Activated naive CD8-positive, alpha-beta T cell treated with anti-CD3 and anti-CD28 coated beads, Interleukin-2, amount 10 ng/mL, durations not matched to agents 7 days and 5 days (primary cell): ENCODE results near the gene CACNA1C. TPM values are rescaled to one million over a fixed set of nuclear protein-coding genes. Genes with fewer than 3 reads are reported as not detected.

Experiments
- ATAC-seq: fragments of 150-1000 bp; cut with Tn5 transposase; one replicate; pipeline ENCODE4 v1.10.0; 2021; ENCODE audit warnings: low read depth, moderate library complexity
- POLR2A ChIA-PET: fragments of 350-600 bp; sonication (Branson Sonifier 250); formaldehyde crosslinking; loops from one replicate; lab custom pipeline; 2021; ENCODE audit warnings: antibody characterized with exemption; lab: Charles Lee
- DNase-seq: peaks from one replicate; pipeline ENCODE4 v3.0.0; 2021
- H3K27ac Mint-ChIP-seq: one replicate; pipeline ENCODE4 v1.8.0; 2022; ENCODE audit warnings: mild to moderate bottlenecking, mixed read lengths
- H3K27me3 Mint-ChIP-seq: one replicate; pipeline ENCODE4 v1.8.0; 2022; ENCODE audit warnings: mild to moderate bottlenecking, moderate library complexity, mixed read lengths
- H3K36me3 Mint-ChIP-seq: one replicate; pipeline ENCODE4 v1.8.0; 2021; ENCODE audit warnings: mild to moderate bottlenecking, mixed read lengths
- H3K4me1 Mint-ChIP-seq: one replicate; pipeline ENCODE4 v1.8.0; 2021; ENCODE audit warnings: mixed read lengths
- H3K4me3 Mint-ChIP-seq: one replicate; pipeline ENCODE4 v1.8.0; 2022; ENCODE audit warnings: mild to moderate bottlenecking, moderate library complexity, mixed read lengths
- H3K9me3 Mint-ChIP-seq: one replicate; pipeline ENCODE4 v1.8.0; 2021; ENCODE audit warnings: mixed read lengths
- total RNA-seq, 2 experiments: library from RNA; stranded (reverse); gene quantifications; one replicate each; pipeline ENCODE4 v1.2.3, GENCODE V29; 2021

Gene CACNA1C
- total RNA-seq, 2 experiments from 2014 or later: 0.11 to 0.14 TPM

DNA sequence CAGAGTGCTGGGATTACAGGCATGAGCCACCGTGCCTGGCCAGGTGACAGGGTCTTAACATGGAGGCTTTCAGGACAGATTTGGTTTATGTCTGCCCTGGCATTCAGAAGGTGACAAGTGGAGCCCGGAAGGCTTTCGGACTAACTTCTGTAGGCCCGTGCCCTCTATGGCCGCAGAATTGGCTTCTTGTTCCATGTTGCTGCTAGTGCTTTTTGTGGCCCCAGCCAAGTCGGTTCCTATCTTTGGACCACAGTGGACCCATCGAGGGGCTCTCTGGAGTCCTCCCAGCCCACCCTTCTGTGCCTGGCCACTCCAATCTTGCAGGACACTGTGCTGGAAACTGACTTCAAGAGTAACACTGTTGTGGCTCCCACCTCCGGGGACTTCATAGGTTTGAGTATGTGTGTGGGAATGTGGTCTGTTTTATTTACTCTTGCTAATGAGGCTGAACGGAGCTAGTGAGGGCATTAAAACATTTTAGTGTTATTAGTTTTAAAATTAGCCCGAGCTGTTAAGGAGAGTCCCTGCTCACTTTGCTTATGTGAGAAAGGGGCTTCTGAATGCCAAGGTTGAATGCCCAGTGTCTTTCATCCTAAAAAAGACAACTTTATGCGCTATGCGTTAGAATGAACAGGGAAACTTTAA lies 245.9 kb downstream of the CACNA1C start:
- no peak for ATAC-seq
- no peak for DNase-seq
- no peak overlapping the region for H3K27ac Mint-ChIP-seq
- H3K4me1 Mint-ChIP-seq: peaks cover 17% of the 10 kb centered on the region
- POLR2A ChIA-PET: no interaction called here
- H3K4me3 Mint-ChIP-seq: no peak overlapping the region
- H3K36me3 Mint-ChIP-seq: no peaks in the 10 kb centered on the region
- peaks cover 3% of the 10 kb centered on the region for H3K27me3 Mint-ChIP-seq
- no peaks in the 10 kb centered on the region for H3K9me3 Mint-ChIP-seq

DNA sequence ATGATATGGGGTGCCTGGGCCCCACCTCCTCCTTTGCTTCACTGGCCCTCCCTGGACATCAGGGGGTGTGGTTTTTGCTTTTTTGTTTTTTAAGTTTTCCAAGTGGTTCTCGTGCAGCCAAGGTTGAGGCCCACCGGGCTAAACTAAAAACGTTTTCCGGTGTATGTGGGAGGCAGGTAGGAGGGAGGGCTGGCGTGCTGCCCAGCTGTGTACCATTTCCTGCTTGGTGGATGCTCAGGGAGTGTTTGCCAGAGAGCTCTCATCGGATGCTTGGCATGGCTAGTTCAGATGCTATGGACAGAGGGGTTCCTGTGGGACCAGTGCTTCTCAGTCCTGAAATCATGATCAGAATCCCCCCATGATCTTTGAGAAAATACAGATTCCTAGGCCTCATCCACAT lies 246.4 kb downstream of the CACNA1C start:
- no peak overlapping the region for H3K4me3 Mint-ChIP-seq
- H3K27ac Mint-ChIP-seq: no peak overlapping the region
- ATAC-seq: no peak
- peaks cover 3% of the 10 kb centered on the region for H3K27me3 Mint-ChIP-seq
- POLR2A ChIA-PET: no interaction called here
- H3K9me3 Mint-ChIP-seq: no peaks in the 10 kb centered on the region
- H3K36me3 Mint-ChIP-seq: no peaks in the 10 kb centered on the region
- peaks cover 15% of the 10 kb centered on the region for H3K4me1 Mint-ChIP-seq
- no peak for DNase-seq

DNA sequence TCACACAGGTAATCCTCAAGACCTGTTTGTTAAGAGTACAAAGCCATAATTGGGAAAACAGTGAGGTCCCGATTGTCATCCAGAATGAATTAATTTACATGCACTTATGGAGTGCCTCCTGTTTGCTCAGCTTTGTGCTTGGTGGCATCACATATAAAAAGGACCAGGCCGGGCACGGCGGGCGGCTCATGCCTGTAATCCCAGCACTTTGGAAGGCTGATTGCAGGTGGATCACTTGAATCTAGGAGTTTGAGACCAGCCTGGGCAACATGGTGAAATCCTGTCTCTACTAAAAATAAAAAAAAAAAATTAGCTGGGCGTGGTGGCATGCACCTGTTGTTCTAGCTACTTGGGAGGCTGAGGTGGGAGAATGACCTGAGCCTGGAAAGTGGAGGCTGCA lies 247.4 kb downstream of the CACNA1C start:
- Mint-ChIP-seq H3K4me1 (peaks cover 8% of the 10 kb centered on the region), H3K27me3 (peaks cover 3% of the 10 kb centered on the region), H3K9me3 (no peaks in the 10 kb centered on the region), H3K36me3 (no peaks in the 10 kb centered on the region), H3K4me3 (no peak overlapping the region), H3K27ac (no peak overlapping the region)
- ATAC-seq: no peak
- POLR2A ChIA-PET: no interaction called here
- DNase-seq: no peak

DNA sequence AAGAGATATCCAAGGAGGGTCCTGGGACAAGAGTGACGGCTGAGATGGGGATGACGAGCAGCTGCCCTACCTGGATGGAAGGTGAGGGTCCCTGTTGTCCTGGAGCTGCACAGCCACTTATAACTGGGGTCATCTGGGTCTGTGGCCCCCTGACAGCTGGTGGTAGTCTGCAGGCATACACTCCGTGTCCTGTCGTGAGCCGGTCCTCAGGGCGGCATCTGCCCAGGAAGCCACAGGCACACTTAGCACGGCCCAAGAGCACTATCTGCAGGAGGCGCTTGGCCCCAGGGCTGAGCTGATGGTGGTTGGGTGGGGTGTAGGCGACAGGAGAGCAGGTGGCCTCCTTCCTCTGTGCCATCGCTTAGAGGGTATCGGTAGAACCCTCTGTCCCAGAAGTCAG lies 248.1 kb downstream of the CACNA1C start:
- POLR2A ChIA-PET: no interaction called here
- Mint-ChIP-seq H3K4me3 (no peak overlapping the region), H3K4me1 (peaks cover 6% of the 10 kb centered on the region), H3K36me3 (no peaks in the 10 kb centered on the region), H3K9me3 (no peaks in the 10 kb centered on the region), H3K27me3 (peaks cover 3% of the 10 kb centered on the region), H3K27ac (no peak overlapping the region)
- ATAC-seq: no peak
- DNase-seq: no peak

DNA sequence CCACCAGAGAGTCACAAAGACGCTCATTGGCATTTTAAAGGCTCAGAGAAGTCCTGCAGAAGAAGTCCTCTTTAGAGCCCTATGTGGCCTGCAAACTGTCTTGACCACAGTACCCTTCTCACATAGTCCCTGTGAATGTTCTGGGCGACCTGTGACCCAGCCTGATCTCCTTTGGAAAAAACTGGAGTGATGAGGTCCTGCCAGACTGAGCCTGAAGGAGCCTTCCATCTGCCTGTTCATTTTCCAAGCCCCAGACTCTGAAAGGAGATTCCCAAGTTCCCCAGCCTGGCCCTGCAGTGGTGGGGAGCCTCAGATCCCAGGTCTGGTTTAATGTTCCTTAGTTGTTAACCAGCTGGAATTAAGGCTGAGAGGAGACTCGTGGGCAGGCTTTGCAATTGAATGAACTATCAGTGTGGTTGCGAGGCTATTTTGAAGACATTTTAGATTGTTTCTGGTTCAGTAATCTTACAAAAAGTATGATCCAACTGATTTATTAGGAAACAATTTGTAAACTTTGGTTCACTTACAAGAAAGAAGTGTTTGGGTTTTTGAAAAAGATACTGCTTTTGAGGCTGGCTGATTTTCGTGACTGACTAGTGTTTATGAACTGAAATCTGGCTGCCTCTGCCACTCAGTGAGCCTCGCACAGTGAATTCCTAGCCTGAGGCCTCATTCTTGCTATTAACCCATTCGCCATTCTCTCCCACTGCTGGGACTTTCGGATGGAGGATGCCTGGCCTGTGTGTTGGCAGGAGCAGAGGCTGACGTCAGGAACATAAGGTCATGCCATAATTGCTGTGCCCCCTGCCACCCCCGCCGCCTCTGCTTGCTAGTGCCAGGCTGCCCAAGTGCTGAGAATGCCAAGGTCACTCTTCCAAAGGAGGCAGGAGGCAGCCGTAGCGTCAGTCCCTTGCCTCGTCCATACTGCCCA lies 249.0 kb downstream of the CACNA1C start:
- Mint-ChIP-seq H3K4me3 (no peak overlapping the region), H3K27me3 (peaks cover 3% of the 10 kb centered on the region), H3K9me3 (no peaks in the 10 kb centered on the region), H3K4me1 (peaks cover 8% of the 10 kb centered on the region), H3K36me3 (no peaks in the 10 kb centered on the region), H3K27ac (no peak overlapping the region)
- ATAC-seq (no peak), DNase-seq (no peak)
- POLR2A ChIA-PET: no interaction called here

DNA sequence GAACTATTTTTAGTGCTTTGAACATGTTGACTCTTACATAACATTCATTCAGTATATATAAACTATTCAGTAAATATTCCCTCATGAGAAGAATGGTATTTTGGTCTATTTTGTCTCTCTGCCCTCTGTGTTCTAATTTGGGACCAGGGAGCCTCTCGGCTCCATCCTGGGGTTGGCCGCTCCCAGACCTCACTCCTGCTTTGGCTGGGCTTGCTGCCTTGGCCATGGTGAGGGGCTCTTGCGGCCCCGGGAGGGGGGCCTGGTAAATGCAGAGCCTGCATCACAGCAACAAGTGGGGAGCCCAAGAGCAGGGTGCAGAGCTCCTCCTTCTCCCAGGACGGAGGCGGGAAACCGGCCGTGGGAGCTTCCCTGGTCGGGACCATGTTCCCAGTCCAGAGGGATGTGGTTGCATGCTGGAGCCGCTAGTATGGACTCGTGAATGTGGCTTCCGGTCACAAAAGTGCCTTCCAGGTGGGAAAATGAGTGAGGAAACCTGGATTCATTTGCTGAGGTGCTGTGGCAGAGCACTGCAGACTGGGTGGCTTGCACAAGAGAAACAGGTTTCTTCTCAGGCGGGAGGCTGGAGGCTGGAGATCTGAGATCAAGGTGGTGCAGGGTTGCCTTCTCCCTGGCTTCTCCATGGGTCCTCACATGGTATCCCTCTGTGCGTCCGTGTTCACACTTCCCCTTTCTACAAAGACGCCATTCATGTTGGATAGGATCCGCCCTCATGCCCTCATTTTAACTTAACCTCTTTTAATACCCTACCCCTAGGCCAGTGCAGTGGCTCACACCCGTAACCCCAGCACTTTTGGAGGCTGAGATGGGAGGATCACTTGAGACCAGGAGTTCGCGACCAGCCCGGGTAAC lies 250.2 kb downstream of the CACNA1C start:
- POLR2A ChIA-PET: no interaction called here
- no peak overlapping the region for H3K4me3 Mint-ChIP-seq
- peaks cover 3% of the 10 kb centered on the region for H3K27me3 Mint-ChIP-seq
- no peak for DNase-seq
- no peak overlapping the region for H3K27ac Mint-ChIP-seq
- no peaks in the 10 kb centered on the region for H3K9me3 Mint-ChIP-seq
- peaks cover 8% of the 10 kb centered on the region for H3K4me1 Mint-ChIP-seq
- H3K36me3 Mint-ChIP-seq: no peaks in the 10 kb centered on the region
- no peak for ATAC-seq

DNA sequence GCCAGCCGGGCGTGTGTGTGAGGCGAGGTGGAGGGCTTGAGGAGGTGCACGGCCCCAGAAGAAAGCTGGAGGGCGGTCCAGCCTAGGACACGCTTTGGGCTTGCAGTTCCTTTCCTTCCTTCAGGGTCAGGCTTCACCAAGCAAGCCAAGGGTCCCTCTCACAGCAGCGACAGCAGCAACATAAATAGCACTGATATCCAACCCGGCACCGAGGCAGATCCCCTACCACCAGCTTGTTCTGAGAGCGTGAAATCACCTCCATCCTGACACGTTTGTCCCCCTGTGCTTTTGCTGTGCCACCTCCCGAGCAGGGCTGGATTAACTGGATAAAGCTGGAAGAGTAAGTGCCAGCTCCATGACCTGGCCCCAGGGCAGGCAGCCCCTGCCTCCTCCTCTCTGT lies 251.4 kb downstream of the CACNA1C start:
- H3K27me3 Mint-ChIP-seq: peaks cover 3% of the 10 kb centered on the region
- POLR2A ChIA-PET: no interaction called here
- peaks cover 3% of the 10 kb centered on the region for H3K4me1 Mint-ChIP-seq

DNA sequence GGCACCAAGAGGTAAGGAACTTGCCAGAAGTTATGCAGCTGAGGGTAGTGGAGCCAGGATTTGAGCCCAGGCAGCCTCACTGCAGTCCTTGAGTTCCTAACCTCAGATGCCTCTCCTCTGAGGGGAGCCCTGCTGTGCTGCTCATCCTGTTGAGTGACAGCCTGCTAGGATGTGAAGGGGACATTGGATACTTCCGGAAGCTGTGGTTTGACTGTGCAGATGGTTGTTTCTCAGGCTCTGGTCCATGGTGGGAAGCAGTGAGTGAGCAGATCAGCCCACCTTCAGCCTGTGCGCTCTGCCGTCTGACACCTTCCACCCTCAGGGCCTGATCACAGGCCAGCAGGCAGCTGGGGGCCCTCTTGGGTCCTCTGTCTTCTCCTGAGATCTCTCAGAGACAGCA lies 253.2 kb downstream of the CACNA1C start:
- Mint-ChIP-seq H3K4me3 (no peak overlapping the region), H3K4me1 (peaks cover 2% of the 10 kb centered on the region), H3K9me3 (no peaks in the 10 kb centered on the region), H3K27ac (no peak overlapping the region), H3K27me3 (no peaks in the 10 kb centered on the region), H3K36me3 (no peaks in the 10 kb centered on the region)
- POLR2A ChIA-PET: no interaction called here
- ATAC-seq: no peak
- no peak for DNase-seq

More for the DNA sequence above, 251.4 kb downstream of the CACNA1C start:
- Mint-ChIP-seq H3K4me3 (no peak overlapping the region), H3K9me3 (no peaks in the 10 kb centered on the region), H3K27ac (no peak overlapping the region), H3K36me3 (no peaks in the 10 kb centered on the region)
- DNase-seq: no peak
- no peak for ATAC-seq

DNA sequence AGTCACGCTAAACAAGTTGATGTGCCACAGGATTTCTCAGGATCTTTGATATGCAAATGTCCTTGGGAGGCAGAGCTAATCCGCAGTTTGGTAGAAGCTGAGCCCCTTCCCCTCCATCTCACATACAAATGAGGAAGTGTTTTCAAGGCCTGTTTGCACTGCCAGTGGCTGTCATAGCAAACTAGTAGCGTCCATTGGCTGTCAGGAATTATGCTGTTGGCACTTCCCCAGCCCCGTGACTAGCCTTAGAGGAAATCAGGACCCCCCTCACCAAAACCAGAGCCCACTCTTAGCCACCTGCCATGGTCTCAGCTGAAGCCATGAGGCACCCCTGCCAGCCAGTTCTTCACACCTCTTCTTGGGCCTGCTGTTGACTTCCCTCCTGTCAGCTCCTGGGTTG lies 253.9 kb downstream of the CACNA1C start:
- POLR2A ChIA-PET: no interaction called here
- no peak for ATAC-seq

DNA sequence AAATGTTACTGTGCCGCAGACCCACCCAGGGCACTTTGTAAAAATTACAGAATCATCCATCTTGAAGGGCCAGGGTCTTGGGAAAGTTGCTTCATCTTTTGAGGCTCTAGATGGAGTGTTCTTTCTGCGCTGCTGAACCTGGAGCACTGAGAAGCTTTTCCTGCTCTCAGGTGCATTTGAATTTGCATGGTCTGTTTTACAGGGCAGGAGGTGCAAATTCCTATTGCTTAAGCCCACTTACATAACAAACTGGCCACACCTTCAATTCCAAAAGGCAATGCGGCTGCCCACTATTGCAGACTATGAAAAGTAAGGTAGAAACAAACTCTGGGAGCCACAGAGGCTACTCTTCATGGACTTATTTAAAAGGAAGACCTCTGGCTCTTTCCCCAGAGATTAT lies 254.8 kb downstream of the CACNA1C start:
- Mint-ChIP-seq H3K27me3 (no peaks in the 10 kb centered on the region), H3K4me1 (peaks cover 2% of the 10 kb centered on the region), H3K36me3 (no peaks in the 10 kb centered on the region), H3K9me3 (no peaks in the 10 kb centered on the region), H3K4me3 (no peak overlapping the region), H3K27ac (no peak overlapping the region)
- POLR2A ChIA-PET: no interaction called here
- no peak for ATAC-seq
- no peak for DNase-seq

More for the DNA sequence above, 253.9 kb downstream of the CACNA1C start:
- H3K36me3 Mint-ChIP-seq: no peaks in the 10 kb centered on the region
- H3K4me3 Mint-ChIP-seq: no peak overlapping the region
- H3K27ac Mint-ChIP-seq: no peak overlapping the region
- DNase-seq: no peak
- H3K27me3 Mint-ChIP-seq: no peaks in the 10 kb centered on the region
- no peaks in the 10 kb centered on the region for H3K9me3 Mint-ChIP-seq
- peaks cover 2% of the 10 kb centered on the region for H3K4me1 Mint-ChIP-seq

DNA sequence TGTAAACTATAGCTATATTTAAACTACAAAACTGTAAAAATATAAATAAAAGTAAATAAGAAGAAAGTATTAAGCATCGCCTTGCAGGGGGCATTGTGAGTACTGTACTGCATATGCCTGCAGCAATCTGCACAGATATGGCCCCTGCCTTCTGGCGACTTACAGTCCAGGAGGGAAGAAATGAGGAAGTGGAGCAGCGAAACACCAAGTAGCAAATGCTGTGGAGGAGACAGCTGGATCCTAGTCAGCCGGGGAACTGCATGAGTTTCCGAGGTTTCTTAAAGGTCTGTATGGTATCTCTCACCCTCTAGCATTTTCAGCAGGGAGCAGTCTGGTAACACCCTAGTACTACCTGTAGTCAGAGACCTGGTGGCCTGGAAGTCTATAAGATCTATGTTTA lies 256.9 kb downstream of the CACNA1C start:
- Mint-ChIP-seq H3K9me3 (no peaks in the 10 kb centered on the region), H3K4me1 (peaks cover 2% of the 10 kb centered on the region), H3K4me3 (no peak overlapping the region), H3K27ac (no peak overlapping the region), H3K36me3 (no peaks in the 10 kb centered on the region), H3K27me3 (no peaks in the 10 kb centered on the region)
- POLR2A ChIA-PET: no interaction called here
- no peak for ATAC-seq
- DNase-seq: no peak

DNA sequence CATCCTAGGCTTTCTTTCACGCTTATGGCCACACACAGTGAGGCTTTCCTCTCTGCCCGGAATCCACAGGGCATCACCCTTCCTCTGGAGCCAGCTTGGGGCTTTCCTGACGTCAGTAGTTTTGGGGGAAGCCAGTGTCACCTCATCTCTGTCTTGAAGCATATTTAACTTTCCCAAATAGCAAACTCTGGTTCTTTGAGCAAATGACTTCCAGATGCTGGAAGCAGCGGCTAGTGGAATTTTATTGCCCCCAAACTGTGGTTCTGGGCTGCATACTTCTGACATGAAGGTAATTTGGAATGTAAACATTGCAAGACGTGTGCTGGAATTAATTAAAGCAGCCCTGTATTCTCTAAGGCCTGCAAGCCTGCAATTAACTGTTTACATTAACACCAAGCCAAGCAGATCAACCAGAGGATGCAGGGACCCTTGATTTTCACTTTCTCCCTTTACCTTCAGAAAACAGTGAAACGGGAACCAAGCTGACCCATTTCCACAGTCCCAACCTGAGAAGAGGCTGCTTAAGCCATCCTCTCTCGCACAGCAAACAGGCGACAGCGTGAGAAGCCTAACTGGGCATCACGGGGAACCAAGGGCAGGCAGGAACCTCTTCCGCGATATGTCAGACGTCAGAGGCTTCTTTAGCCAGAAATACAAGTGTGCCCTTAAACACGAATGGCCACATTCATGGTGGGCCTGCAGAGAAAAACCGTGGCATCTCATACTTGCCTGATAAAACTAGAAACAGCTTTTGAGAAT lies 258.4 kb downstream of the CACNA1C start:
- Mint-ChIP-seq H3K27me3 (no peaks in the 10 kb centered on the region), H3K4me1 (no peaks in the 10 kb centered on the region)

DNA sequence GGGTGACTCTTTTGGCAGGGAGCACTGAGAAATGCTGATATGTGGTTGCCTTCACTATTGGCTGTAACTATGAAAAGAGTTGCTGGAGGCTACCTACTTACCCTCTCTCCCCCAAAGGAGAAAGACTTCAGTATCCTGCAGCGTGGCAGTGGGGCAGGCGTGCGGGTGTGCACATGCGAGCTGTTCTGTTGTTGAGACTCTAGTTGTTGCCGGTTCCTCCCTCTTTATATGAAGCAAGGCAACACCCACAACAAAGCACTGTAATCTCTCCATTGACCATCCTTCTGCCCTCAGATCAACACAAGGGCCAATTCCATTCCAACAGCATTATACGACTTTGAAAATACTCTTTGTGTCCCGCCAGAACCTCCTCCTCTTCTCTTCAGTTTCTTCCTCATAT lies 259.4 kb downstream of the CACNA1C start:
- no peaks in the 10 kb centered on the region for H3K36me3 Mint-ChIP-seq
- H3K4me1 Mint-ChIP-seq: no peaks in the 10 kb centered on the region
- no peak overlapping the region for H3K27ac Mint-ChIP-seq
- H3K4me3 Mint-ChIP-seq: no peak overlapping the region
- H3K9me3 Mint-ChIP-seq: no peaks in the 10 kb centered on the region
- POLR2A ChIA-PET: no interaction called here
- no peak for DNase-seq
- no peaks in the 10 kb centered on the region for H3K27me3 Mint-ChIP-seq
- ATAC-seq: no peak

More for the DNA sequence above, 258.4 kb downstream of the CACNA1C start:
- H3K9me3 Mint-ChIP-seq: no peaks in the 10 kb centered on the region
- DNase-seq: no peak
- no peaks in the 10 kb centered on the region for H3K36me3 Mint-ChIP-seq
- H3K4me3 Mint-ChIP-seq: no peak overlapping the region
- POLR2A ChIA-PET: no interaction called here
- ATAC-seq: no peak
- no peak overlapping the region for H3K27ac Mint-ChIP-seq
